Endothelial cell of umbilical vein (primary cell): ENCODE results near the gene SYN1. TPM values are rescaled to one million over a fixed set of nuclear protein-coding genes. Genes with fewer than 3 reads are reported as not detected.

ENCODE experiments used
- BruUV-seq: library from RNA; stranded (reverse); fragments of 400-500 nt; replicated peaks from 2 replicates; lab custom pipeline; 2021; lab: Mats Ljungman, UMichigan
- CTCF ChIA-PET: fragments of 300-600, 350-600 bp; sonication (Branson Sonifier 250); formaldehyde crosslinking; loops from one replicate; lab custom pipeline; 2021; ENCODE audit warnings: antibody characterized with exemption, inconsistent platforms; lab: Charles Lee
- POLR2A ChIA-PET: fragments of 300-600, 350-600 bp; sonication (Branson Sonifier 250); formaldehyde crosslinking; loops from one replicate; lab custom pipeline; 2021; ENCODE audit warnings: antibody characterized with exemption, inconsistent platforms; lab: Charles Lee
- DNase-seq: peaks from one replicate; pipeline ENCODE4 v3.0.0-alpha.2; 2011; ENCODE audit warnings: low read depth, low spot score
- FAIRE-seq: peaks from 2 replicates; lab custom pipeline; 2011; peaks lifted over from hg19 to GRCh38; lab: Jason Lieb, UNC
- H2AFZ ChIP-seq: 2 replicates; pipeline ENCODE4 v1.6.0; 2012; ENCODE audit warnings: low read depth, low read length, control low read depth, inconsistent platforms
- H3K27ac ChIP-seq: 2 replicates; pipeline ENCODE4 v1.5.1; 2011; ENCODE audit warnings: low read depth, mild to moderate bottlenecking, control low read depth, low read length, moderate library complexity; ENCODE audit not compliant: insufficient read depth
- H3K27me3 ChIP-seq, 2 experiments: 2 replicates each; pipeline versions ENCODE4 v1.6.0 to v1.6.1; 2011; ENCODE audit warnings: low read length in 2 of 2, mixed read lengths in 1 of 2; ENCODE audit not compliant: control insufficient read depth in 2 of 2, insufficient read depth in 2 of 2
- H3K36me3 ChIP-seq, 2 experiments: 2 replicates in 1 of 2; 3 replicates in 1 of 2; pipeline ENCODE4 v1.5.1; 2011; ENCODE audit warnings: low read length in 2 of 2, mild to moderate bottlenecking in 1 of 2, moderate library complexity in 1 of 2; ENCODE audit not compliant: control insufficient read depth in 2 of 2, insufficient read depth in 2 of 2; ENCODE audit errors: extremely low read depth in 1 of 2
- H3K4me1 ChIP-seq: 3 replicates; pipeline ENCODE4 v1.5.1; 2011; ENCODE audit warnings: mild to moderate bottlenecking, low read length; ENCODE audit not compliant: control insufficient read depth, insufficient read depth; ENCODE audit errors: extremely low read depth
- H3K4me2 ChIP-seq: 2 replicates; pipeline ENCODE4 v1.6.1; 2011; ENCODE audit warnings: low read length, control low read depth, mixed read lengths; ENCODE audit not compliant: insufficient read depth
- H3K4me3 ChIP-seq, 3 experiments: fragments of 200-600 bp in 1 of 3; sonication (generic), shearing (Covaris generic) in 1 of 3; replicated peaks in 1 of 3; 2 replicates each; pipeline ENCODE4 v1.5.1; 2011 to 2016; ENCODE audit warnings: control low read depth in 3 of 3, low read length in 3 of 3, mild to moderate bottlenecking in 2 of 3, inconsistent platforms in 1 of 3, low read depth in 1 of 3, moderate library complexity in 1 of 3; ENCODE audit not compliant: insufficient read depth in 1 of 3
- H3K79me2 ChIP-seq: 2 replicates; pipeline ENCODE4 v1.6.0; 2012; ENCODE audit warnings: low read length, inconsistent platforms; ENCODE audit not compliant: control insufficient read depth, insufficient read depth
- H3K9ac ChIP-seq: replicated peaks from 2 replicates; pipeline ENCODE3; 2011; ENCODE audit warnings: low read length, control low read depth; ENCODE audit not compliant: insufficient read depth; ENCODE audit errors: extremely low read depth
- H3K9me1 ChIP-seq: replicated peaks from 3 replicates; pipeline ENCODE4 v1.6.0; 2011; ENCODE audit warnings: mild to moderate bottlenecking, low read length; ENCODE audit not compliant: control insufficient read depth, insufficient read depth; ENCODE audit errors: extremely low read depth
- H3K9me3 ChIP-seq: replicated peaks from 2 replicates; pipeline ENCODE4 v1.5.1; 2012; ENCODE audit warnings: low read length, inconsistent platforms; ENCODE audit not compliant: control insufficient read depth, insufficient read depth
- H4K20me1 ChIP-seq: replicated peaks from 2 replicates; pipeline ENCODE3; 2011; ENCODE audit warnings: mild to moderate bottlenecking, low read length; ENCODE audit not compliant: control insufficient read depth, insufficient read depth; ENCODE audit errors: extremely low read depth
- EZH2 ChIP-seq: IDR thresholded peaks from 2 replicates; pipeline ENCODE4 v1.6.1; 2012; ENCODE audit warnings: borderline replicate concordance, low read depth, mild to moderate bottlenecking, moderate library complexity, low read length, inconsistent platforms; ENCODE audit not compliant: severe bottlenecking
- FOS ChIP-seq: IDR thresholded peaks from 2 replicates; pipeline ENCODE4 v1.6.1; 2011; ENCODE audit warnings: mild to moderate bottlenecking, low read length, moderate library complexity, borderline replicate concordance; ENCODE audit not compliant: insufficient read depth
- GATA2 ChIP-seq: IDR thresholded peaks from 2 replicates; pipeline ENCODE4 v1.7.0; 2011; ENCODE audit warnings: low read depth, mild to moderate bottlenecking, moderate library complexity, mixed read lengths, low read length; ENCODE audit not compliant: insufficient read length, insufficient read depth
- POLR2AphosphoS5 ChIP-seq: IDR thresholded peaks from 2 replicates; pipeline ENCODE4 v1.6.1; 2012; ENCODE audit warnings: low read depth, mild to moderate bottlenecking, control low read depth, low read length, moderate library complexity; ENCODE audit not compliant: insufficient read depth
- dilution Hi-C: fragments of 300-500 bp; cut with MboI; formaldehyde crosslinking; loops from one replicate; pipeline ENCODE4 v1.15.0; 2019; ENCODE audit warnings: low sequenced_read_pairs; ENCODE audit not compliant: extremely low pct_ligation_motif_present
- intact Hi-C: fragments of 100-400 bp; cut with micrococcal nuclease; formaldehyde crosslinking; loops from one replicate; pipeline ENCODE4 v1.10.0; 2022
- polyA plus RNA-seq, 4 experiments: library from polyadenylated mRNA; depleted of rRNA in 3 of 4; stranded (reverse) in 3 of 4; unstranded in 1 of 4; fragments of >200 nt; gene quantifications; 2 replicates each; pipeline versions ENCODE4 v1.2.1 to v1.2.3, GENCODE V29; 2011 to 2012; ENCODE audit warnings: missing spikeins in 1 of 4
- total RNA-seq: library from RNA; stranded (reverse); gene quantifications from 2 replicates; pipeline ENCODE4 v1.2.3, GENCODE V29; 2021
- TF ChIP-seq, protein P1 (sequence below): IDR thresholded peaks from 2 replicates; pipeline ENCODE4 v1.6.1; 2011; ENCODE audit not compliant: insufficient read depth, insufficient read length
- TF ChIP-seq, protein P2 (sequence below), 2 donors: IDR thresholded peaks; 1 replicate in 1 of 2; 2 replicates in 1 of 2; pipeline ENCODE4 v1.5.1; 2011; ENCODE audit warnings: low read length in 2 of 2, mild to moderate bottlenecking in 2 of 2, moderate library complexity in 2 of 2, control low read depth in 1 of 2, inconsistent platforms in 1 of 2, low read depth in 1 of 2; ENCODE audit not compliant: insufficient read depth in 1 of 2; ENCODE audit errors: extremely low read depth in 1 of 2

Gene SYN1
- total and polyA plus RNA-seq, 2 donors (not counting 3 experiments of a cell fraction or from before 2014, with no cell fraction given): not detected

DNA sequence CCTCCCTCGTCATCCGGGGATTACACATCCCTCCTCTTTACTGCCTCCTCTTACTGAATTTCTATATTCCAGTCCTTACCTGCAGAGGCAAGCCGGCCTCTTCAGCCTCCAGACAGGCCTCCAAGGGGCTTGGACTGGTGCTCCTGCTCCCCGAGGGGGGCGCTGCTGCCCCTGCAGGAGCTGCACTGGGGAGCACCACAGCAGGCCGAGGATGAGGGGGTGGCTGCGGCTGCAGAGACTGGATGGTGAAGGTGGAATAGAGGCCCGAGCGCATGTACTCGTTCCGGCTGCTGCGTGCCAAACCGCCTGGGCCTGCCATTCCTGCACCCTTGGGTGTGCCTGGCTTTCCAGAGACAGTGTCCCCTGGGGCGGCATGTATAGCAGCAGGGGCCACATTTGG is 19.2 kb upstream of the SYN1 start:
- TF ChIP-seq POLR2AphosphoS5 (no peak), EZH2 (no peak), GATA2 (no peak)
- TF ChIP-seq, protein P1, sequence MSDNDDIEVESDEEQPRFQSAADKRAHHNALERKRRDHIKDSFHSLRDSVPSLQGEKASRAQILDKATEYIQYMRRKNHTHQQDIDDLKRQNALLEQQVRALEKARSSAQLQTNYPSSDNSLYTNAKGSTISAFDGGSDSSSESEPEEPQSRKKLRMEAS: no peak
- DNase-seq (no peak), FAIRE-seq (no peak)
- Histone ChIP-seq H3K9ac (no peak overlapping the region), H2AFZ (no peak overlapping the region), H3K4me2 (no peak overlapping the region), H4K20me1 (no peaks in the 10 kb centered on the region), H3K9me1 (no peaks in the 10 kb centered on the region), H3K36me3 (peaks cover 0 to 11% of the 10 kb centered on the region in 2 experiments), H3K4me1 (no peaks in the 10 kb centered on the region), H3K79me2 (no peaks in the 10 kb centered on the region), H3K27ac (no peak overlapping the region), H3K27me3 (no peaks in the 10 kb centered on the region), H3K4me3 (no peak overlapping the region), H3K9me3 (no peaks in the 10 kb centered on the region)
- ChIA-PET CTCF (no interaction called here), POLR2A (no interaction called here)
- BruUV-seq: no TSS peak
- intact Hi-C loops: loop anchor here (5.0 kb wide), 2 partner anchors 57 to 447 kb away; partner anchors contain the start of genes TIMP1 and UBA1
- dilution Hi-C loops: no loop called here

DNA sequence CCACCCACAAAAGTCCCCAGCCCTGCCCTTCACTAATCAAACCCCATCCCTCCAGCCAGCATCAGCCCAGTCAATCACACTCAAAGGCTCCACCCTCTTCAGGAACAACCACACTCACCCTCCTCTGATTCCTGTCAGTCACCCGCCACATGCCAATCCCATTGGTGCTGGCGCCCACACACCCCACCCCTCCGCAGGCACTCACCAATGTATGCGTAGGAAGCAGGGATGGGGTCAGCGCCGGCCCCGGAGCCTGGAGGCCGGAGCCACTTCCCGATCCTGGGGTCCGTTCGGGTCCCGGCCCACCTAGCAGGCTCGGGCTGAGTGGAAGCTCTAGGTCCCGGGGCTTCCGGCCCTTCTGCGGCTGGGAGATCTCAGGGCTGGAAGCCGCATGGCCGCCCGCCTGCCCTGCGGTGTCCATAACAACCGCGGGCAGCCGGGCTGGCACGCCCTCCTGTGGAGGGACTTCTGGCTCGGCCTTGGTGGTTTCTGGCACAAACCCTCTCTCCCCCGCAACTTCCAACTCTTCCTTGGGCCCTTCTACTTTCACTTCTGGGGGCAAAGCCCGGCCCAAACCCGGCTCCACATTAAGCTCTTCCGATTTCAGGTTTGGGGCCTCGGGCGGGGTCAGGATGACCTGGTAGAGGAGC is 18.0 kb upstream of the SYN1 start:
- Histone ChIP-seq H4K20me1 (no peaks in the 10 kb centered on the region), H3K9me3 (no peaks in the 10 kb centered on the region), H3K9ac (peak overlapping the region; percentile 39), H3K9me1 (no peaks in the 10 kb centered on the region), H3K79me2 (no peaks in the 10 kb centered on the region), H3K27me3 (no peaks in the 10 kb centered on the region), H3K4me2 (peak overlapping the region; percentile 22), H3K36me3 (peaks cover 0 to 11% of the 10 kb centered on the region in 2 experiments), H3K4me1 (no peaks in the 10 kb centered on the region), H2AFZ (peak overlapping the region; percentile 22), H3K4me3 (peak overlapping the region; percentile 3 to 44 (median 35)), H3K27ac (no peak overlapping the region)
- FAIRE-seq (peak; percentile 97), DNase-seq (peak; percentile 86)
- ChIA-PET CTCF (interaction anchor here (1.4 kb wide), 1 partner anchor 96 kb away, joined by 3 read pairs; no protein-coding TSS in a partner anchor), POLR2A (no interaction called here)
- intact Hi-C loops (loop anchor here (1.0 to 5.0 kb wide), 3 partner anchors 55 to 445 kb away; partner anchors contain the start of genes TIMP1 and UBA1), dilution Hi-C loops (no loop called here)
- no TSS peak for BruUV-seq
- TF ChIP-seq, protein P2, sequence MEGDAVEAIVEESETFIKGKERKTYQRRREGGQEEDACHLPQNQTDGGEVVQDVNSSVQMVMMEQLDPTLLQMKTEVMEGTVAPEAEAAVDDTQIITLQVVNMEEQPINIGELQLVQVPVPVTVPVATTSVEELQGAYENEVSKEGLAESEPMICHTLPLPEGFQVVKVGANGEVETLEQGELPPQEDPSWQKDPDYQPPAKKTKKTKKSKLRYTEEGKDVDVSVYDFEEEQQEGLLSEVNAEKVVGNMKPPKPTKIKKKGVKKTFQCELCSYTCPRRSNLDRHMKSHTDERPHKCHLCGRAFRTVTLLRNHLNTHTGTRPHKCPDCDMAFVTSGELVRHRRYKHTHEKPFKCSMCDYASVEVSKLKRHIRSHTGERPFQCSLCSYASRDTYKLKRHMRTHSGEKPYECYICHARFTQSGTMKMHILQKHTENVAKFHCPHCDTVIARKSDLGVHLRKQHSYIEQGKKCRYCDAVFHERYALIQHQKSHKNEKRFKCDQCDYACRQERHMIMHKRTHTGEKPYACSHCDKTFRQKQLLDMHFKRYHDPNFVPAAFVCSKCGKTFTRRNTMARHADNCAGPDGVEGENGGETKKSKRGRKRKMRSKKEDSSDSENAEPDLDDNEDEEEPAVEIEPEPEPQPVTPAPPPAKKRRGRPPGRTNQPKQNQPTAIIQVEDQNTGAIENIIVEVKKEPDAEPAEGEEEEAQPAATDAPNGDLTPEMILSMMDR (IDR thresholded peaks at IDR 0.05; ENCODE audit: extremely low read depth in 1 of 2, insufficient read depth in 1 of 2, low read depth in 1 of 2, low read length in 2 of 2): peak; percentile 34 to 56
- peak; percentile 24 for TF ChIP-seq POLR2AphosphoS5
- no peak for TF ChIP-seq FOS
